Upper lobe of left lung (tissue), 6 donors: ENCODE measurements around the gene GTPBP3. TPM values are rescaled to one million over a fixed set of nuclear protein-coding genes. Genes with fewer than 3 reads are reported as not detected.

Experiments used
- ATAC-seq, 2 donors: fragments of 200-7000 bp; cut with Tn5 transposase; one replicate each; pipeline ENCODE4 v1.9.1; 2022; ENCODE audit warnings: mild to moderate bottlenecking in 2 of 2, moderate library complexity in 2 of 2; ENCODE audit not compliant: low FRiP score in 2 of 2
- DNase-seq, 2 donors: peaks; one replicate each; pipeline ENCODE4 v3.0.0-alpha.2; 2019 to 2020
- H3K27ac ChIP-seq, 4 donors: fragments of 200-600 bp; sonication (generic); one replicate each; pipeline ENCODE4 v1.5.1; 2016 to 2019
- H3K27me3 ChIP-seq, 4 donors: fragments of 200-600 bp; sonication (generic); one replicate each; pipeline ENCODE4 v1.5.1; 2017 to 2019
- H3K36me3 ChIP-seq, 4 donors: fragments of 200-600 bp; sonication (generic); one replicate each; pipeline ENCODE4 v1.5.1; 2016 to 2019
- H3K4me1 ChIP-seq, 4 donors: fragments of 200-600 bp; sonication (generic); one replicate each; pipeline ENCODE4 v1.5.1; 2018 to 2019
- H3K4me3 ChIP-seq, 4 donors: fragments of 200-600 bp; sonication (generic); one replicate each; pipeline ENCODE4 v1.5.1; 2017 to 2019; ENCODE audit warnings: mild to moderate bottlenecking in 2 of 4, moderate library complexity in 1 of 4
- H3K9me3 ChIP-seq, 4 donors: fragments of 200-600 bp; sonication (generic); one replicate each; pipeline ENCODE4 v1.5.1; 2018 to 2019
- EP300 ChIP-seq, 4 donors: sonication (generic); formaldehyde crosslinking; IDR thresholded peaks; one replicate each; pipeline ENCODE4 v1.5.1; 2017; ENCODE audit warnings: antibody characterized with exemption in 4 of 4, control low read depth in 2 of 4
- POLR2A ChIP-seq, 4 donors: fragments of 450-650 bp; IDR thresholded peaks; one replicate each; pipeline ENCODE4 v1.5.1; 2016 to 2017; ENCODE audit warnings: antibody characterized with exemption in 4 of 4, mild to moderate bottlenecking in 2 of 4
- POLR2AphosphoS5 ChIP-seq, 2 donors: sonication (generic); formaldehyde crosslinking; IDR thresholded peaks; one replicate each; pipeline ENCODE4 v1.5.1; 2017; ENCODE audit warnings: antibody characterized with exemption in 2 of 2
- WGBS, 2 donors: methylation state at CpG; one replicate each; pipeline ENCODE4 v1.1.5; 2017 to 2018; 5-methylcytosine and 5-hydroxymethylcytosine counted together
- total RNA-seq, 6 donors: library from RNA; depleted of rRNA in 4 of 6; stranded (reverse); fragments of >200 nt in 4 of 6; gene quantifications; one replicate each; pipeline versions ENCODE4 v1.1.0 to v1.2.1, GENCODE V29; 2016 to 2021
- TF ChIP-seq, protein P1 (sequence below), 6 experiments: fragments of 450-650 bp in 4 of 6; fragments of 200-600 bp in 2 of 6; sonication (generic) in 2 of 6; IDR thresholded peaks; one replicate each; pipeline ENCODE4 v1.5.1; 2016 to 2019; ENCODE audit warnings: antibody characterized with exemption in 6 of 6
- donor health status: DM: no; HTN: no; CAD: no; lungs with moderate emphysema.
- donor health status: DM: no; HTN: yes; CAD: no; lungs with severe emphysema.

GTPBP3 gene, protein sequence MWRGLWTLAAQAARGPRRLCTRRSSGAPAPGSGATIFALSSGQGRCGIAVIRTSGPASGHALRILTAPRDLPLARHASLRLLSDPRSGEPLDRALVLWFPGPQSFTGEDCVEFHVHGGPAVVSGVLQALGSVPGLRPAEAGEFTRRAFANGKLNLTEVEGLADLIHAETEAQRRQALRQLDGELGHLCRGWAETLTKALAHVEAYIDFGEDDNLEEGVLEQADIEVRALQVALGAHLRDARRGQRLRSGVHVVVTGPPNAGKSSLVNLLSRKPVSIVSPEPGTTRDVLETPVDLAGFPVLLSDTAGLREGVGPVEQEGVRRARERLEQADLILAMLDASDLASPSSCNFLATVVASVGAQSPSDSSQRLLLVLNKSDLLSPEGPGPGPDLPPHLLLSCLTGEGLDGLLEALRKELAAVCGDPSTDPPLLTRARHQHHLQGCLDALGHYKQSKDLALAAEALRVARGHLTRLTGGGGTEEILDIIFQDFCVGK
- 10 to 100 TPM; 14.9 to 95.3 (median 26.4) TPM for total RNA-seq

DNA sequence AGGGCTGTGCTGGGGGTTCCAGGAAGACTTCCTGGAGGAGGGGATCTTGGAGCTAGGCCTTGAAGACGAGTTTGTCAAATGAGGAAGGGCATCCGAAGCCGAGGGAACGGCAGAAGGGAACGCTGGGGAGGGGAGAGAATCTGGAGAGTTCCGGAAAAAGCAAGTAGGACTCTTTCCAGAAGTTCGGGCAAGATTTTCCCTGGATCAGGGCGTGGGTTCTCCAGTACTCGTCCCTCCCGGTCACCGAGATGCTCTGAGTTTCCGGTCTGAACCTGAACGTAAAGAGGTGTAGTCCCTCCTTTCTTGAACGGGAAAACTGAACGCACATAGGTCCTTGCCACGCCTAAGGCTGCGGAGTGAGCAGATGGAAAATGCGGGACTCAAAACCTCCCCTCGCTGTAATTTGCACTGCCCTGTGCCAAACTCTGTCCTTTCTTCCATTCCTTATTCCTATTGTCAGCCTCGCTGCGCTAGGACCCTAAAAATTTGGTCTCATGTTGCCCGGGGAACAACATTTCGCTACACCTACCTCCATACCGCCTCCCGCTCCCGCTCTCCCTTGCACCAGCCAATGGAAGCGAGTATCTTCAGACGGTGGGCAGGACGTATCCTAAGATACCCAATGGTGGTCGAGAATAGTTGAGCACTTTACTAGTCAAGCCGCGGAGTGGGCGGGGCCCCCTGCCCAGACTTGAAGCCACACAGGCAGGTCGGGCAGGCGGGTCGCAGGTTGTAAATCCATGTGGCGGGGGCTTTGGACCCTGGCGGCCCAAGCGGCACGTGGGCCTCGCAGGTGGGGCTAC, at the start of gene GTPBP3:
GTPBP3 (plus strand) TSS at position 682 of the 803 bp plus-strand sequence; CDS start at position 741, 59 bp downstream.
- WGBS, 2 donors = 0 to 1% methylated on average over 33 to 37 of the region's 41 CpGs
- Histone ChIP-seq H3K9me3 (no peaks in the 10 kb centered on the region), H3K4me1 (peaks cover 29 to 52% (median 35%) of the 10 kb centered on the region in 4 donors), H3K4me3 (peak within 1 kb of the TSS; percentile 61 to 91 (median 68)), H3K36me3 (peaks cover 0 to 10% (median 3%) of the 10 kb centered on the region in 4 donors), H3K27me3 (no peaks in the 10 kb centered on the region), H3K27ac (peak within 1 kb of the TSS; percentile 87 to 95 (median 90))
- ATAC-seq (peak; percentile 93 to 97), DNase-seq (peak; percentile 98 to 99)
- TF ChIP-seq POLR2A (IDR thresholded peaks at IDR 0.05) = peak in 3 of 4 donors; percentile 15 to 46 (median 22)
- no peak for TF ChIP-seq EP300 (IDR thresholded peaks at IDR 0.05)
- peak; percentile 33 to 48 for TF ChIP-seq POLR2AphosphoS5 (IDR thresholded peaks at IDR 0.05)
- TF ChIP-seq, protein P1, sequence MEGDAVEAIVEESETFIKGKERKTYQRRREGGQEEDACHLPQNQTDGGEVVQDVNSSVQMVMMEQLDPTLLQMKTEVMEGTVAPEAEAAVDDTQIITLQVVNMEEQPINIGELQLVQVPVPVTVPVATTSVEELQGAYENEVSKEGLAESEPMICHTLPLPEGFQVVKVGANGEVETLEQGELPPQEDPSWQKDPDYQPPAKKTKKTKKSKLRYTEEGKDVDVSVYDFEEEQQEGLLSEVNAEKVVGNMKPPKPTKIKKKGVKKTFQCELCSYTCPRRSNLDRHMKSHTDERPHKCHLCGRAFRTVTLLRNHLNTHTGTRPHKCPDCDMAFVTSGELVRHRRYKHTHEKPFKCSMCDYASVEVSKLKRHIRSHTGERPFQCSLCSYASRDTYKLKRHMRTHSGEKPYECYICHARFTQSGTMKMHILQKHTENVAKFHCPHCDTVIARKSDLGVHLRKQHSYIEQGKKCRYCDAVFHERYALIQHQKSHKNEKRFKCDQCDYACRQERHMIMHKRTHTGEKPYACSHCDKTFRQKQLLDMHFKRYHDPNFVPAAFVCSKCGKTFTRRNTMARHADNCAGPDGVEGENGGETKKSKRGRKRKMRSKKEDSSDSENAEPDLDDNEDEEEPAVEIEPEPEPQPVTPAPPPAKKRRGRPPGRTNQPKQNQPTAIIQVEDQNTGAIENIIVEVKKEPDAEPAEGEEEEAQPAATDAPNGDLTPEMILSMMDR (IDR thresholded peaks at IDR 0.05) = peak in 1 of 6 experiments; percentile 6

DNA sequence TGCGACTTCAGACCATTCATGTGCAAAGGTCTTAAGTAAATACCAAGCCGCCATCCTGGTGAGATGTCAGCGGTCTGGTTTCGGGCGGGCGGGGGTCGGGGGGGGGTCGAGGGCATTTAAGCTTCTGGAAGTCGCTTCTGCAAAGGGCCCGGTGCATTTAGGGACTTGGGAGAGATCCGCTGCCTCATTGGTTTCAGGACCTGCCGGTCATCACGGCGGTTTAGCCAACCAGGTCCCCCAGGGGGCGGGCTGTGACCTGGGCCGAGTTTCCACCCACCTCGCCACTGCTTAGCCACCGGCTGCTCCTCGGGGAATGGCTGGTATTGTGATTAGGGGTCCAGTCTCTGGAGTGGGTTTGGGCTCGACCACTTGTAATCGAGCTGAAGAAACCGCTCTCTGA, 47.9 kb upstream of the GTPBP3 start:
- 12 to 24% methylated on average over 17 to 21 of the region's 22 CpGs for WGBS, 2 donors
- Histone ChIP-seq H3K4me3 (no peak overlapping the region), H3K4me1 (peaks cover 4 to 24% (median 12%) of the 10 kb centered on the region in 4 donors), H3K27ac (no peak overlapping the region), H3K36me3 (no peaks in the 10 kb centered on the region), H3K27me3 (no peaks in the 10 kb centered on the region), H3K9me3 (no peaks in the 10 kb centered on the region)
- no peak for ATAC-seq
- peak; percentile 75 to 78 for DNase-seq
- TF ChIP-seq EP300 (IDR thresholded peaks at IDR 0.05) (no peak), POLR2AphosphoS5 (IDR thresholded peaks at IDR 0.05) (no peak), POLR2A (IDR thresholded peaks at IDR 0.05) (no peak)
- TF ChIP-seq, protein P1 (IDR thresholded peaks at IDR 0.05) = peak in 2 of 6 experiments; percentile 19 to 21

DNA sequence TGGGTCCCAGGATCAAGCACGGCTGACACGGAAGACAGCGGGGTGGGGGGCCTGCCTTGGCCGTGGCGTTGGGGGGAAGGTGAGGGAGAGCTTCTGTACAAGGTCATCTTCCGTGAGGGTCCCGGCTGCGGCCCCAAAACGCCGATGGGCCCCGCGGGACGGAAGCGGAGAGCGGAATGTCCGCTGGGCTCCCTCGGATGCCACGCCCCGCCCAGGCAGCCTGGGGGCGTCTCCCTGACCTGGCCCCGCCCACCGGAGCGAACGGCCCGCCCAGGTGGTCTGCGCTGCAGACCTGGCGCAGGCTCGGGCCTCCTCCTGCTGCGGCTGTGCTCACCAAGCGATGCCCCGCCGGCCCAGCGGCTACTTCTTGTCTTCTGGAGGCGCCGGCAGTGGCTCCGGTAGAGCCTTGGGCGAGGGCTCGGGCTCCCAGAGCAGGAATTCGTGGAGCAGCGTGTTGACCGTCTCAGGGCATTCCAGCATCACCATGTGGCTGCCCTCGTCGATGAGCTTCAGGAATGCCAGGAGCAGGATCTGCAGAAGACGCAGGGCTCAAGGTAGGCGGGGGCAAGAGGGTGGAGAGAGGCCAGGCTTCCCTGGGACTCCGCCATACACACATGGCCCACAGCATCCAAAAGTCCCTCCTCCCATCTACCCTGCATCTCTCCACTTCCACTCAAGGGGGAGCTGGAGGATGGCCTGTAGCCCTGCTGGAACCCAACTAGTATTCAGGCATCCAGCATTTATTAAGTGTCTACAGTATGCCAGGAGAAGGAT, 44.9 kb upstream of the GTPBP3 start:
- DNase-seq = peak; percentile 71 to 96
- Histone ChIP-seq H3K27ac (peak overlapping the region; percentile 43 to 74 (median 62)), H3K4me3 (peak overlapping the region; percentile 41 to 62 (median 57)), H3K9me3 (no peaks in the 10 kb centered on the region), H3K27me3 (no peaks in the 10 kb centered on the region), H3K4me1 (peaks cover 4 to 24% (median 12%) of the 10 kb centered on the region in 4 donors), H3K36me3 (peaks cover 0 to 3% (median 0%) of the 10 kb centered on the region in 4 donors)
- 4 to 11% methylated on average over 8 to 18 of the region's 46 CpGs for WGBS, 2 donors
- no peak for TF ChIP-seq EP300 (IDR thresholded peaks at IDR 0.05)
- peak in 1 of 4 donors; percentile 19 for TF ChIP-seq POLR2A (IDR thresholded peaks at IDR 0.05)
- TF ChIP-seq, protein P1 (IDR thresholded peaks at IDR 0.05) = peak; percentile 68 to 78 (median 70)
- TF ChIP-seq POLR2AphosphoS5 (IDR thresholded peaks at IDR 0.05) = no peak
- ATAC-seq = peak; percentile 94 to 96

DNA sequence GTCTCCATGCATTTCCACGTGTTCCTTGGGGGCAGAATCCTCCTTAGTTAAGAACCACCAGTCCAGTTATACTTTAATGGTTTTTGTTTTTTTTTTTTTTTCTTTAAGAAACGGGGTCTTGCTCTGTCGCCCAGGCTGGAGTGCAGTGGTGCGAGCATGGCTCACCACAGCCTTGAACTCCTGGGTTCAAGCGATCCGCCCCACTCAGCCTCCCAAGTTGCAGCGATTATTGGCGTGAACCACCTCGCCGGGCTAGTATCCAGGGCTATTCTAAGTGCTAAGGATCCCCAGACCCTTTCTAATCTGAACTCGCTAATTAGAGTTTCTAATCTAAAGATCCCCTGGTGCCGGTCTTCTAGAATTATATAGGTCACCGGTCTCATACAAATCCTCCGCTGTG, 43.7 kb upstream of the GTPBP3 start:
- Histone ChIP-seq H3K27me3 (no peaks in the 10 kb centered on the region), H3K36me3 (peaks cover 0 to 3% (median 0%) of the 10 kb centered on the region in 4 donors), H3K9me3 (no peaks in the 10 kb centered on the region), H3K4me3 (no peak overlapping the region), H3K27ac (no peak overlapping the region), H3K4me1 (peaks cover 4 to 24% (median 12%) of the 10 kb centered on the region in 4 donors)
- TF ChIP-seq, protein P1 (IDR thresholded peaks at IDR 0.05) = no peak
- TF ChIP-seq POLR2A (IDR thresholded peaks at IDR 0.05) (no peak), EP300 (IDR thresholded peaks at IDR 0.05) (no peak), POLR2AphosphoS5 (IDR thresholded peaks at IDR 0.05) (no peak)
- ATAC-seq (no peak), DNase-seq (no peak)
- 91 to 92% methylated on average over 13 to 14 of the region's 14 CpGs for WGBS, 2 donors
